GM21717 (cell line): ENCODE measurements around the gene VAV1.

ENCODE experiments used
- ATAC-seq: cut with Tn5 transposase; IDR thresholded peaks from one replicate; pipeline ENCODE4 v1.9.1; 2021; ENCODE audit warnings: mild to moderate bottlenecking, moderate library complexity; ENCODE audit not compliant: unreplicated experiment

VAV1 gene

DNA sequence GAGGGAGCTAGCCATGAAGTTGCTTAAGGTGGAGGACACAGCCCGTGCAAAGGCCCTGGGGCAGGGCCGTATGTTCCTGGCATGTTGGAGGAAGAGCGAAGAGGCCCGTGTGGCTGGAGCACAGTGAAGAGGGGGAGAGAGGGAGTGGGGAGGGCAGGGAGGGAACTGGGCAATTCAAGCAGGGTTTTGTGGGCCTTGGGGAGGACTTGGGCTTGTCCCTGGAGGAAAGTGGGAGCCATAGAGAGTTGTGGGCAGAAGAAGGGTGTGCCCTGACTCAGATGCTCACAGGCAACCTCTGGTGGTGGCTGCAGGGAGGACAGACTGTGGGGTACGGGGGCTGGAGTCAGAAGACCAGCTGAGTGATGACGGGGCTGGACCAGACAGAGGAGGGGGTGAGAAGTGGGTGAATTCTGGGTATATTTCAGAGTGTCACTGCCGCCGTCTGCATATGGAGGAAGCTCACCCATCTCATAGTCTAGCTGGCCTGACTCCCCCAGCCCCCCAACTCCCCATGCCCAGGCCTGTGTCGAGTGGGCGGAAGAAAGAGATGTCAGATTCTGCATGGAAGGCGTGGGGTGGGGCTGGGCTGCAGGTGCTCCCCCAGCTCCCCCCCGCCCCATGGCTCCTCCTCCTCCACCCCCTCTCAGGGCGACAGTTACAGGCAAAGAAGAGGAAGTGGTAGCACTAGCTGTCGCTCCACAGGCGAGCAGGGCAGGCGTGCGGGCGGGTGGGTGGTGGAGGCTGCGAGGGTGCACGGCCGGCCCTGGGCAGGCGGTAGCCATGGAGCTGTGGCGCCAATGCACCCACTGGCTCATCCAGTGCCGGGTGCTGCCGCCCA lies at the start of gene VAV1:
Gene VAV1 (plus strand): TSS at position 681 of the 838 bp plus-strand sequence. CDS start 100 bp downstream, at position 781.
- no peak for ATAC-seq

GRCh38 chr19:6723108-6723618 lies 49.3 kb upstream of the VAV1 start:
- no peak for ATAC-seq

DNA sequence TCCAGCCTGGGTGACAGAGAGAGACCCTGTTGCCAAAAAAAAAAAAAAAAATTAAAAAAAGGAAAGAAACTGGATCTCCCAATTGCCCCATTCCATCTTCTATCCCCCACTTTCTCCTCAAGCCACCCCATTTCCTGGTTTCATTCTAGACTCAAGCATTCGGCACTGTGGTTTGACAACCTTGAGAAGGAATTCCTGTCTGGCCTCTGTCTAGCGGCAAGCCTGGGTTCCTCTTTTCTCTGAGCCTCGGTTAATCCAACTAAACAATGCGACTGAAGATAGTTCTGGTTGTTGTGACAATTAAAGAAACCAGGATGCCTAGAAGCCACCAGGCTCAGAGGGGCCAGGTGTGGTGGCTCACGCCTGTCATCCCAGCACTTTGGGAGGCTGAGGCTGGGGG lies 48.8 kb upstream of the VAV1 start:
- ATAC-seq: no peak

GRCh38 chr19:6724631-6725492 lies 47.6 kb upstream of the VAV1 start:
- no peak for ATAC-seq

- ATAC-seq: no peak
Observed at GRCh38 chr19:6725513-6726231, 46.8 kb upstream of the VAV1 start.

- no peak for ATAC-seq
Observed at GRCh38 chr19:6728346-6728745, 44.2 kb upstream of the VAV1 start.

- no peak for ATAC-seq
Observed at GRCh38 chr19:6729573-6730152, 42.8 kb upstream of the VAV1 start.

DNA sequence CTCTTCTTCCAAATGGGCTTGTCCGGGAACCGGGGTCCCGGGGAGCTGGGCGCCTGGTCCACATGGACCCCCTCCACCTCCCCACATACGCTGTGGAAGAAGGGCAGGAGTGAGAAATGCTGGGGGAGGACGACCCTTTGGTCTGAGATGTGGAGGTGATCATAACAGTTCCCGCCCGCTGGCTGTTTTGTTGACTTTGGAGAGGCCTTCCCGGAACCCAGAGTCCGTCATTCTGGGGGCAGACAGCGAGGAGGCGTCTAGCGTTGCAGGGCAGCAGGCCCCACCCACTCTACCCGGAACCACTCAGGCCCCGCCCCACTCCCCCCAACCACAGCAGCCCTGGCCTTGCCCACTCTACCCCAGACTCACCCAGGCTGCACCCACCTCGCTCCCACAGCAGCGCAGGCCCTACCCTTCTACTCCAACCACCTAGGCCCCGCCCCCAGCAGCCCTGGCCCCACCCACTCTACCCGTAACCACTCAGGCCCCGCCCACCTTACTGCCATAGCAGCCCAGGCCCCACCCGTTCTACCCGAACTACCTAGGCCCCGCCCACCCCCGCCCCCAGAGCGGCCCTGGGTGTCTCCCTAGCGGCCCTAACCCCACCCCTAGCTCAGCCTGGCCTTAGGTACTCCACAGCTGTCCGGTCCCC lies 42.2 kb upstream of the VAV1 start:
- no peak for ATAC-seq

- no peak for ATAC-seq
Observed at GRCh38 chr19:6730941-6731670, 41.4 kb upstream of the VAV1 start.

GRCh38 chr19:6731822-6732221 lies 40.7 kb upstream of the VAV1 start:
- no peak for ATAC-seq

DNA sequence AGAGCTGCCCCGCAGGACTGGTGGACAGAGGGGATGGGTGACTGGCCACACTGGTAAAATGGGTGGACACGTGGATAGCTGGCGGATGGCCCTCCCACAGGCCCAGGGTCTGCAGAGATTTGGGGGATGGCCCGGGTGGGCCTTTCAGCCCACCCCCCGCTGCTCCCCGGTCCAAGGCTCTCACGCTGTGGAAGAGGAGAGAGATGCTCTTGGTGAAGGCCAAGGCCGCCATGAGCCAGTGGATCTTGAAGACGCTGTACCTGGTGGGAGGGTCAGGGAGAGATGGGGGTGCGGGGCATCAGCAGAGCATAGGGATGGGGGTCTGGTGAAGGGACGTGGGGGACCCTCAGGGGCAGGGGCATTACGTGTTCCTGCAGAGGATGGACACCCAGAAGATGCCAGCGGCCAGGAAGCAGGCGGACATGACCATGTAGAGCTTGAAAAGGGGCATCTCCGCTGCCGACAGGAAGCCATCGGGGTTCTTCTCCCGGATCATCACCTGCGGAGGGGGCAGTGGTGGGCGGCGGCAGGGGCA lies 39.6 kb upstream of the VAV1 start:
- no peak for ATAC-seq

DNA sequence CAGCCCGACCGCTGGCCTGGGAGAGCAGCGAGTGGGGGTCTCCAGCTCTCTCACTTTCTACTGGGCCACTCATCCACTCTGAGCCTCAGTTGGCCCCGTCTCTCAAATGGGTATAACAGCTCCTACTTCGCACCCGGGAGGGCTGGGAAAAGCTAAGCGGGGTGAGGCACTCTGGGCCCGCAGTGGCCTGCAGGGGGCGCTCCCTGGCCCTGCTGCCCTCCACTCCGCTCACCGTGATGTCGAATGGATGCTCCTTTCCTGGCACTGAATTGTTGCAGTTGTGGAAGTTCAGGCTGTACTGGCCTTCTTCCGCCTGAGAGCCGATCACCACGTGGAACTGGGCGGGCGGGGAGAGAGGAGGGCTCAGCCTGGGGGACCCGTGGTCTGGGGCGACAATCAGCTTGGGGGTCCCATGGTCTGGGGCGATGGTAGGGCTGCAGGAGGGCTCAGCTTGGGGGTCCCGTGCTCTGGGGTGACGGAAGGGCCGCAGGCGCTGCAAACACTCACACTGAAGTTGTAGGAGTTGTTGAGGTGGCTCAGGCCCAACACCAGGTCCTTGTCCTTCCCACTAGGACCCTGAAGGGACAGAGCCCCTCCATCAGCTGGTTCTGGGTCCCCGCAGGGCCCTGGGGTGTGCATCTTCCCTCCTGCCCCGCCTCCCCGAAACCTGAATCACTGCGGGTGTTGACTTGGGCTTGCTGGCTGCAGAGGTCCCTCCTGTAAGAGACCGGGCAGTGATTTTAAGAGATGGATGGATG lies 39.0 kb upstream of the VAV1 start:
- no peak for ATAC-seq

DNA sequence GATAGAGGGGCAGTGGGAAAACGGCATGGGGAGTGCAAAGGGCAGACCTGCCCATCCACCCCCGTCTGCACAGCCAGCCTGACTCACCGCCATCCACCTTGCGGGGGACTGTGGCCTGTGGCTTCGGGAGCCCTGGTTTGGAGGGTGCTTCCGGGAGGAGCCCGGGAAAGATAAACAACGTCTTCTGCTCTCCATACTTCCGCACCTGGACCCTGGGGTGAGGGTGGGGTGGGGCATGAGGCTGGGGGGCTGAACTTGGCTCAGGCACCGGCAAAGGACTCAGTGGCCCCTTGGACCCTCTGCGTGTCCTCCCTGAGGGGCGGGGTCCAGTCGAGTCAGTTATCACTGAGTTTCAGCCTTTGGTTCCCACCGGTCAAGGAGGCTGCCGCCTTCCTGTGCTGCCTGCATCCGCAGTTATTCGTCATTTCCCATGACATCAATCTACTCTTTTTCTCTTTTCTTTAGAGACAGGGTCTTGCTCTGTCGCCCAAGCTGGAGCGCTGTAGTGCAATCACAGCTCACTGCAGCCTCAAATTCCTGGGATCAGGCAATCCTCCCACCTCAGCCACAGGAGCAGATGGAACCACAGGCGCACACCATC lies 38.3 kb upstream of the VAV1 start:
- no peak for ATAC-seq

DNA sequence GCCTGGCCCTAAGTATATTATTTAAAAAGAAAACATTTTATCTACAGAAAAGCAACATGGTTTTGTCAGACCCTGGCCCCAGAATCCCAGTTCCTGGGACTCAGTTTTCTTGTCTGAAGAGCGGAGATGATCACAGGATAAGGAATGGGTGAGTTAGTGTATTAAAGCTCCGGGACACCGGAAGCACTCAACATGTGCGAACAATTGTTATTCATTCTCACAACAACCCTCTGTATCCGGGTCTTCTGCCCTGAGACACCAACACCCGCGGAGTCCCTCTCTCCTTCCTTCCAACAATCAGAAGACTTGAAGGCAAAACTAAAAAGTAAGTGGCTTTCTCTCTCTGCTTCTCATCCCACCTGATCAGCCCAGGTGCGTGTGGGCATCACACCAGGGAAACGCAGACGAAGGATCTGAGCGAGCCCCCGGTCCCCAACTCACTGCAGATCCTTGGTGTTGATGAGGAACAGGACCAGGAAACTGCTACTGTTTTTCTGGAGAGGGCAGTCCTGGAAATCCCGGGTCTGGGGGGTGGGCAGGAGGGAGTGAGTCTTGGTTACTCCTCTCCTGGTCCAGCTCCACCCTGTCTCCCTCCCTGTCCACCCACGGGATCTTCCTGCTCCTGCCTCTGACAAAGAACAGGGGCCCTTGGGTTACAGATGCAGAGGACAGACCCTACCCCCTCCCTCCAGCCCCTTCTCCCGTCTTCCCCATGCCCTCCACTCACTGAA lies 37.2 kb upstream of the VAV1 start:
- ATAC-seq: no peak

- no peak for ATAC-seq
Observed at GRCh38 chr19:6736169-6736916, 36.2 kb upstream of the VAV1 start.

DNA sequence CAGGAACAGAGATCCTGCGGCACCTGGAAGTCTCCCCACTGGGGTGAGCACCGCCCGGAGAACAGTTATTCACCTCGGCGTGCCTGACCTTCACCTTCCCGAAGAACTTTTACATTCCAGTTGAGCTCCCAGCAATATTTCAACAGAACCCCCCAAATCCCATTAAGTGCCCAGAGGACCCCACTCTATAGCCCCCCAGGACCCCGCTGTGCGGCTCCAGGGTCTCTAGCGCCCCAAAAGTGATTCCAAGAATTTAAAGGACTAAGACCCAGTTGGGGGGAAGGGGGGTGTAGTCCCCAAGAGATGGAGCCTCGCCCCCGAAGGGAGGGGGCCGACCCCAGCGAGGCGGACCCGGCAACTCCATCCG lies 35.6 kb upstream of the VAV1 start:
- no peak for ATAC-seq
